SK-N-SH (cell line): Measurements from ENCODE around the gene CPZ.

Experiments used
- CHD2 ChIP-seq: fragments of 150-350 bp; IDR thresholded peaks from 2 replicates; pipeline ENCODE4 v1.6.1; 2018; ENCODE audit warnings: low read length; ENCODE audit not compliant: partially characterized antibody
- CTCF ChIP-seq: fragments of 200-600 bp; sonication (generic); IDR thresholded peaks from 2 replicates; pipeline ENCODE4 v1.6.1; 2017; ENCODE audit warnings: antibody characterized with exemption, mild to moderate bottlenecking, moderate library complexity
- EP300 ChIP-seq, 2 experiments: IDR thresholded peaks; 2 replicates each; pipeline versions ENCODE4 v1.4.0 to v1.6.1; 2012; ENCODE audit warnings: borderline replicate concordance in 1 of 2, low read depth in 1 of 2, low read length in 1 of 2
- FOSL2 ChIP-seq: IDR thresholded peaks from 2 replicates; pipeline ENCODE4 v1.4.0; 2012; ENCODE audit warnings: low read depth, mild to moderate bottlenecking, moderate library complexity, borderline replicate concordance
- FOXJ3 ChIP-seq: sonication (generic); formaldehyde crosslinking; IDR thresholded peaks from 2 replicates; pipeline ENCODE4 v1.5.1; 2020; ENCODE audit warnings: mild to moderate bottlenecking, missing genetic modification reagents
- MAX ChIP-seq: IDR thresholded peaks from 2 replicates; pipeline ENCODE4 v1.4.0; 2012; ENCODE audit warnings: low read depth
- NRF1 ChIP-seq: IDR thresholded peaks from 2 replicates; pipeline ENCODE4 v1.6.1; 2012; ENCODE audit warnings: low read depth, mild to moderate bottlenecking, low read length
- REST ChIP-seq: IDR thresholded peaks from 2 replicates; pipeline ENCODE4 v1.6.1; 2012; ENCODE audit warnings: mild to moderate bottlenecking, low read depth, low read length, moderate library complexity
- RFX5 ChIP-seq: IDR thresholded peaks from 2 replicates; pipeline ENCODE4 v1.6.1; 2012; ENCODE audit warnings: mild to moderate bottlenecking, improper control_type of control experiment, low read length
- TAF1 ChIP-seq: IDR thresholded peaks from 2 replicates; pipeline ENCODE4 v1.6.1; 2012; ENCODE audit warnings: low read depth, mild to moderate bottlenecking, low read length, moderate library complexity, borderline replicate concordance
- TCF12 ChIP-seq: IDR thresholded peaks from 2 replicates; pipeline ENCODE4 v1.4.0; 2012
- YY1 ChIP-seq: IDR thresholded peaks from 2 replicates; pipeline ENCODE4 v1.4.0; 2012; ENCODE audit warnings: low read depth, mild to moderate bottlenecking
- ZBTB33 ChIP-seq: IDR thresholded peaks from 2 replicates; pipeline ENCODE4 v1.4.0; 2012; ENCODE audit warnings: low read depth, borderline replicate concordance

- TF ChIP-seq CTCF (no peak), EP300 (IDR thresholded peaks at IDR 0.05; ENCODE audit: borderline replicate concordance in 1 of 2, low read depth in 1 of 2, low read length in 1 of 2) (no peak), FOXJ3 (CRISPR knock-in tag) (no peak), MAX (no peak), FOSL2 (no peak), RFX5 (no peak), ZBTB33 (no peak), TCF12 (no peak), TAF1 (no peak), CHD2 (no peak), REST (no peak), NRF1 (no peak), YY1 (no peak)
Measured at GRCh38 chr4:8656711-8657380, 64.3 kb downstream of the CPZ start.
